ENCODE measurements around the gene NOP53. TPM values are rescaled to one million over a fixed set of nuclear protein-coding genes. Genes with fewer than 3 reads are reported as not detected.

Gene NOP53
- total and polyA plus RNA-seq, 2 donors (not counting 1 experiment from before 2014, with no cell fraction given), result 59.6 to 60.8 TPM

- H4K20me1 ChIP-seq (ENCODE audit: control insufficient read depth, extremely low read depth, insufficient read depth, low read length), result no peaks in the 10 kb centered on the region
- DNase-seq (ENCODE audit: low read depth in 2 of 2), result no peak
- no peak overlapping the region for H2AFZ ChIP-seq (ENCODE audit: low read length)
- no peaks in the 10 kb centered on the region for H3K27me3 ChIP-seq (ENCODE audit: control insufficient read depth, insufficient read depth, low read length)
- H3K9me3 ChIP-seq (ENCODE audit: control insufficient read depth, insufficient read depth, low read depth, low read length), result no peaks in the 10 kb centered on the region
- no peak overlapping the region for H3K27ac ChIP-seq (ENCODE audit: insufficient read depth, low read length)
- H3K4me1 ChIP-seq (ENCODE audit: control insufficient read depth, extremely low read depth, insufficient read depth, low read length), result no peaks in the 10 kb centered on the region
- no peak overlapping the region for H3K9ac ChIP-seq (ENCODE audit: insufficient read depth, low read length)
- TF ChIP-seq CTCF (conservative IDR thresholded peaks at IDR 0.05 in 1 of 2, IDR thresholded peaks at IDR 0.05 in 1 of 2; ENCODE audit: low read depth in 1 of 2, low read length in 2 of 2), result no peak
- no peak for TF ChIP-seq EZH2 (IDR thresholded peaks at IDR 0.05; ENCODE audit: low read length, missing control alignments)
- H3K4me2 ChIP-seq (ENCODE audit: extremely low read depth, insufficient read depth, low read length), result no peak overlapping the region
- no peaks in the 10 kb centered on the region for H3K79me2 ChIP-seq (ENCODE audit: control insufficient read depth, insufficient read depth, low read length)
- no peak overlapping the region for H3K4me3 ChIP-seq (replicated peaks in 1 of 4; ENCODE audit: control extremely low read depth in 1 of 4, insufficient read depth in 1 of 4, low read depth in 3 of 4, low read length in 4 of 4)
- peaks cover 20% of the 10 kb centered on the region for H3K36me3 ChIP-seq (ENCODE audit: control insufficient read depth, insufficient read depth, low read length)
These were observed 46.6 kb upstream of the NOP53 start for GRCh38 chr19:47698631-47699359.

- Histone ChIP-seq H4K20me1 (ENCODE audit: control insufficient read depth, extremely low read depth, insufficient read depth, low read length) (no peaks in the 10 kb centered on the region), H3K27ac (ENCODE audit: insufficient read depth, low read length) (no peak overlapping the region), H3K4me2 (ENCODE audit: extremely low read depth, insufficient read depth, low read length) (no peak overlapping the region), H3K4me3 (replicated peaks in 1 of 4; ENCODE audit: control extremely low read depth in 1 of 4, insufficient read depth in 1 of 4, low read depth in 3 of 4, low read length in 4 of 4) (no peak overlapping the region), H3K4me1 (ENCODE audit: control insufficient read depth, extremely low read depth, insufficient read depth, low read length) (no peaks in the 10 kb centered on the region), H2AFZ (ENCODE audit: low read length) (no peak overlapping the region), H3K36me3 (ENCODE audit: control insufficient read depth, insufficient read depth, low read length) (peaks cover 20% of the 10 kb centered on the region), H3K9me3 (ENCODE audit: control insufficient read depth, insufficient read depth, low read depth, low read length) (no peaks in the 10 kb centered on the region), H3K79me2 (ENCODE audit: control insufficient read depth, insufficient read depth, low read length) (no peaks in the 10 kb centered on the region), H3K9ac (ENCODE audit: insufficient read depth, low read length) (no peak overlapping the region), H3K27me3 (ENCODE audit: control insufficient read depth, insufficient read depth, low read length) (no peaks in the 10 kb centered on the region)
- no peak for DNase-seq (ENCODE audit: low read depth in 2 of 2)
- TF ChIP-seq EZH2 (IDR thresholded peaks at IDR 0.05; ENCODE audit: low read length, missing control alignments) (no peak), CTCF (conservative IDR thresholded peaks at IDR 0.05 in 1 of 2, IDR thresholded peaks at IDR 0.05 in 1 of 2; ENCODE audit: low read depth in 1 of 2, low read length in 2 of 2) (peak; percentile 66 to 78)
These were observed 45.9 kb upstream of the NOP53 start for GRCh38 chr19:47699360-47699917.

GRCh38 chr19:47700934-47701716 lies 44.2 kb upstream of the NOP53 start:
- no peak overlapping the region for H2AFZ ChIP-seq (ENCODE audit: low read length)
- no peak overlapping the region for H3K4me2 ChIP-seq (ENCODE audit: extremely low read depth, insufficient read depth, low read length)
- no peak overlapping the region for H3K27ac ChIP-seq (ENCODE audit: insufficient read depth, low read length)
- no peak for DNase-seq (ENCODE audit: low read depth in 2 of 2)
- H4K20me1 ChIP-seq (ENCODE audit: control insufficient read depth, extremely low read depth, insufficient read depth, low read length), result no peaks in the 10 kb centered on the region
- peaks cover 20% of the 10 kb centered on the region for H3K36me3 ChIP-seq (ENCODE audit: control insufficient read depth, insufficient read depth, low read length)
- TF ChIP-seq CTCF (conservative IDR thresholded peaks at IDR 0.05 in 1 of 2, IDR thresholded peaks at IDR 0.05 in 1 of 2; ENCODE audit: low read depth in 1 of 2, low read length in 2 of 2) (no peak), EZH2 (IDR thresholded peaks at IDR 0.05; ENCODE audit: low read length, missing control alignments) (no peak)
- no peaks in the 10 kb centered on the region for H3K4me1 ChIP-seq (ENCODE audit: control insufficient read depth, extremely low read depth, insufficient read depth, low read length)
- H3K27me3 ChIP-seq (ENCODE audit: control insufficient read depth, insufficient read depth, low read length), result no peaks in the 10 kb centered on the region
- H3K79me2 ChIP-seq (ENCODE audit: control insufficient read depth, insufficient read depth, low read length), result no peaks in the 10 kb centered on the region
- no peaks in the 10 kb centered on the region for H3K9me3 ChIP-seq (ENCODE audit: control insufficient read depth, insufficient read depth, low read depth, low read length)
- no peak overlapping the region for H3K9ac ChIP-seq (ENCODE audit: insufficient read depth, low read length)
- no peak overlapping the region for H3K4me3 ChIP-seq (replicated peaks in 1 of 4; ENCODE audit: control extremely low read depth in 1 of 4, insufficient read depth in 1 of 4, low read depth in 3 of 4, low read length in 4 of 4)

All from fibroblast of lung (primary cell).